Endothelial cell of umbilical vein (primary cell): ENCODE results near the gene SLC25A33. TPM values are rescaled to one million over a fixed set of nuclear protein-coding genes. Genes with fewer than 3 reads are reported as not detected.

Experiments
- BruUV-seq: library from RNA; stranded (reverse); fragments of 400-500 nt; replicated peaks from 2 replicates; lab custom pipeline; 2021; lab: Mats Ljungman, UMichigan
- CTCF ChIA-PET: fragments of 300-600, 350-600 bp; sonication (Branson Sonifier 250); formaldehyde crosslinking; loops from one replicate; lab custom pipeline; 2021; ENCODE audit warnings: antibody characterized with exemption, inconsistent platforms; lab: Charles Lee
- POLR2A ChIA-PET: fragments of 300-600, 350-600 bp; sonication (Branson Sonifier 250); formaldehyde crosslinking; loops from one replicate; lab custom pipeline; 2021; ENCODE audit warnings: antibody characterized with exemption, inconsistent platforms; lab: Charles Lee
- DNase-seq: peaks from one replicate; pipeline ENCODE4 v3.0.0-alpha.2; 2011; ENCODE audit warnings: low read depth, low spot score
- FAIRE-seq: peaks from 2 replicates; lab custom pipeline; 2011; peaks lifted over from hg19 to GRCh38; lab: Jason Lieb, UNC
- H2AFZ ChIP-seq: 2 replicates; pipeline ENCODE4 v1.6.0; 2012; ENCODE audit warnings: low read depth, low read length, control low read depth, inconsistent platforms
- H3K27ac ChIP-seq: 2 replicates; pipeline ENCODE4 v1.5.1; 2011; ENCODE audit warnings: low read depth, mild to moderate bottlenecking, control low read depth, low read length, moderate library complexity; ENCODE audit not compliant: insufficient read depth
- H3K27me3 ChIP-seq, 2 experiments: 2 replicates each; pipeline versions ENCODE4 v1.6.0 to v1.6.1; 2011; ENCODE audit warnings: low read length in 2 of 2, mixed read lengths in 1 of 2; ENCODE audit not compliant: control insufficient read depth in 2 of 2, insufficient read depth in 2 of 2
- H3K36me3 ChIP-seq, 2 experiments: 2 replicates in 1 of 2; 3 replicates in 1 of 2; pipeline ENCODE4 v1.5.1; 2011; ENCODE audit warnings: low read length in 2 of 2, mild to moderate bottlenecking in 1 of 2, moderate library complexity in 1 of 2; ENCODE audit not compliant: control insufficient read depth in 2 of 2, insufficient read depth in 2 of 2; ENCODE audit errors: extremely low read depth in 1 of 2
- H3K4me1 ChIP-seq: 3 replicates; pipeline ENCODE4 v1.5.1; 2011; ENCODE audit warnings: mild to moderate bottlenecking, low read length; ENCODE audit not compliant: control insufficient read depth, insufficient read depth; ENCODE audit errors: extremely low read depth
- H3K4me2 ChIP-seq: 2 replicates; pipeline ENCODE4 v1.6.1; 2011; ENCODE audit warnings: low read length, control low read depth, mixed read lengths; ENCODE audit not compliant: insufficient read depth
- H3K4me3 ChIP-seq, 3 experiments: fragments of 200-600 bp in 1 of 3; sonication (generic), shearing (Covaris generic) in 1 of 3; replicated peaks in 1 of 3; 2 replicates each; pipeline ENCODE4 v1.5.1; 2011 to 2016; ENCODE audit warnings: control low read depth in 3 of 3, low read length in 3 of 3, mild to moderate bottlenecking in 2 of 3, inconsistent platforms in 1 of 3, low read depth in 1 of 3, moderate library complexity in 1 of 3; ENCODE audit not compliant: insufficient read depth in 1 of 3
- H3K79me2 ChIP-seq: 2 replicates; pipeline ENCODE4 v1.6.0; 2012; ENCODE audit warnings: low read length, inconsistent platforms; ENCODE audit not compliant: control insufficient read depth, insufficient read depth
- H3K9ac ChIP-seq: replicated peaks from 2 replicates; pipeline ENCODE3; 2011; ENCODE audit warnings: low read length, control low read depth; ENCODE audit not compliant: insufficient read depth; ENCODE audit errors: extremely low read depth
- H3K9me1 ChIP-seq: replicated peaks from 3 replicates; pipeline ENCODE4 v1.6.0; 2011; ENCODE audit warnings: mild to moderate bottlenecking, low read length; ENCODE audit not compliant: control insufficient read depth, insufficient read depth; ENCODE audit errors: extremely low read depth
- H3K9me3 ChIP-seq: replicated peaks from 2 replicates; pipeline ENCODE4 v1.5.1; 2012; ENCODE audit warnings: low read length, inconsistent platforms; ENCODE audit not compliant: control insufficient read depth, insufficient read depth
- H4K20me1 ChIP-seq: replicated peaks from 2 replicates; pipeline ENCODE3; 2011; ENCODE audit warnings: mild to moderate bottlenecking, low read length; ENCODE audit not compliant: control insufficient read depth, insufficient read depth; ENCODE audit errors: extremely low read depth
- FOS ChIP-seq: IDR thresholded peaks from 2 replicates; pipeline ENCODE4 v1.6.1; 2011; ENCODE audit warnings: mild to moderate bottlenecking, low read length, moderate library complexity, borderline replicate concordance; ENCODE audit not compliant: insufficient read depth
- MYC ChIP-seq: IDR thresholded peaks from one replicate; pipeline ENCODE4 v1.6.1; 2011; ENCODE audit warnings: mild to moderate bottlenecking, low read depth, low read length
- POLR2A ChIP-seq: IDR thresholded peaks from 2 replicates; pipeline ENCODE4 v1.6.1; 2012; ENCODE audit warnings: low read depth, mild to moderate bottlenecking, control low read depth, low read length
- dilution Hi-C: fragments of 300-500 bp; cut with MboI; formaldehyde crosslinking; loops from one replicate; pipeline ENCODE4 v1.15.0; 2019; ENCODE audit warnings: low sequenced_read_pairs; ENCODE audit not compliant: extremely low pct_ligation_motif_present
- intact Hi-C: fragments of 100-400 bp; cut with micrococcal nuclease; formaldehyde crosslinking; loops from one replicate; pipeline ENCODE4 v1.10.0; 2022
- polyA plus RNA-seq, 4 experiments: library from polyadenylated mRNA; depleted of rRNA in 3 of 4; stranded (reverse) in 3 of 4; unstranded in 1 of 4; fragments of >200 nt; gene quantifications; 2 replicates each; pipeline versions ENCODE4 v1.2.1 to v1.2.3, GENCODE V29; 2011 to 2012; ENCODE audit warnings: missing spikeins in 1 of 4
- total RNA-seq: library from RNA; stranded (reverse); gene quantifications from 2 replicates; pipeline ENCODE4 v1.2.3, GENCODE V29; 2021
- TF ChIP-seq, protein P1 (sequence below): IDR thresholded peaks from 2 replicates; pipeline ENCODE4 v1.6.1; 2011; ENCODE audit not compliant: insufficient read depth, insufficient read length
- TF ChIP-seq, protein P2 (sequence below), 2 donors: IDR thresholded peaks; 1 replicate in 1 of 2; 2 replicates in 1 of 2; pipeline ENCODE4 v1.5.1; 2011; ENCODE audit warnings: low read length in 2 of 2, mild to moderate bottlenecking in 2 of 2, moderate library complexity in 2 of 2, control low read depth in 1 of 2, inconsistent platforms in 1 of 2, low read depth in 1 of 2; ENCODE audit not compliant: insufficient read depth in 1 of 2; ENCODE audit errors: extremely low read depth in 1 of 2

SLC25A33 gene
- total and polyA plus RNA-seq, 2 donors (not counting 3 experiments of a cell fraction or from before 2014, with no cell fraction given), result 3.8 to 6.6 TPM

DNA sequence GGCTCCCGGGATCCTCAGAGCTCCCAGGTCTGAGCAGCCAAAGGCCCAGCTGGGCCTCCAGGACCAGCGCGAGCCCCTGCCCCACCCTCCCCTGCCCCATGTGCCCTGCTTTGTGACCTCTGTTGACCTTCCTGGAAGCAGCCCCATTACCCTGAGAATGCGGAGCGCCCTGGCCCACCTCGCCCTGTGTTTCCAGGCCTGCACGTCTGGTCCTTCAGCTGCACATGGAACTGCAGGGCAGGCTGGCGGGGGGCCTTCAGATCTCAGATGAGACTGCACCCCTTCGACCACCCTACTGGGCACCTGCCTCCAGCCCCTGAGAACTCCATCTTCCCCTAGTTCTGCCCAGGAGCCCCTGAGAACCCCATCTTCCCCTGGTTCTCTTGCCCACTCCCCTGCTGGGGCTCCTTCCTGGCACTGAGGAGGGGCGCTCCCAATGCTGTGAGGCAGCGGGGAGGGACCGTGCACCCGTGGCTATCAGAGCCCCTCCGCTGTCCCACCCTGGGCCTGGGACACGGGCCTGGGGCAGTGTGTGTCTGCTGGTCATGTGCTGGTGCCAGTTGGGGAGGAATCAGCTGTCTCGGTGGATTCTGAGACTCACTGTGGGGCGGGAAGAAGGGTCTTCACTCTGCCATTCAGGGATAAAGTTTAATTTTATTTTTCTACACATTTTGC, 74.5 kb downstream of the SLC25A33 start:
- Histone ChIP-seq H3K27ac (no peak overlapping the region), H3K4me1 (no peaks in the 10 kb centered on the region), H3K9me1 (no peaks in the 10 kb centered on the region), H3K4me3 (no peak overlapping the region), H2AFZ (no peak overlapping the region), H3K4me2 (no peak overlapping the region), H3K9ac (no peak overlapping the region), H3K9me3 (no peaks in the 10 kb centered on the region), H3K79me2 (no peaks in the 10 kb centered on the region), H3K36me3 (peaks cover 0 to 19% of the 10 kb centered on the region in 2 experiments), H3K27me3 (no peaks in the 10 kb centered on the region), H4K20me1 (no peaks in the 10 kb centered on the region)
- intact Hi-C loops (no loop called here), dilution Hi-C loops (no loop called here)
- no TSS peak for BruUV-seq
- TF ChIP-seq, protein P1, sequence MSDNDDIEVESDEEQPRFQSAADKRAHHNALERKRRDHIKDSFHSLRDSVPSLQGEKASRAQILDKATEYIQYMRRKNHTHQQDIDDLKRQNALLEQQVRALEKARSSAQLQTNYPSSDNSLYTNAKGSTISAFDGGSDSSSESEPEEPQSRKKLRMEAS, result no peak
- no peak for TF ChIP-seq MYC
- no peak for DNase-seq
- POLR2A ChIA-PET, result interaction anchor here (1.2 kb wide), 1 partner anchor 10 kb away, joined by 5 read pairs; no protein-coding TSS in a partner anchor
- no peak for FAIRE-seq
- CTCF ChIA-PET, result interaction anchor here (1.1 to 3.2 kb wide), 3 partner anchors 10 to 255 kb away, joined by 3 to 12 read pairs (median 4); no protein-coding TSS in a partner anchor

DNA sequence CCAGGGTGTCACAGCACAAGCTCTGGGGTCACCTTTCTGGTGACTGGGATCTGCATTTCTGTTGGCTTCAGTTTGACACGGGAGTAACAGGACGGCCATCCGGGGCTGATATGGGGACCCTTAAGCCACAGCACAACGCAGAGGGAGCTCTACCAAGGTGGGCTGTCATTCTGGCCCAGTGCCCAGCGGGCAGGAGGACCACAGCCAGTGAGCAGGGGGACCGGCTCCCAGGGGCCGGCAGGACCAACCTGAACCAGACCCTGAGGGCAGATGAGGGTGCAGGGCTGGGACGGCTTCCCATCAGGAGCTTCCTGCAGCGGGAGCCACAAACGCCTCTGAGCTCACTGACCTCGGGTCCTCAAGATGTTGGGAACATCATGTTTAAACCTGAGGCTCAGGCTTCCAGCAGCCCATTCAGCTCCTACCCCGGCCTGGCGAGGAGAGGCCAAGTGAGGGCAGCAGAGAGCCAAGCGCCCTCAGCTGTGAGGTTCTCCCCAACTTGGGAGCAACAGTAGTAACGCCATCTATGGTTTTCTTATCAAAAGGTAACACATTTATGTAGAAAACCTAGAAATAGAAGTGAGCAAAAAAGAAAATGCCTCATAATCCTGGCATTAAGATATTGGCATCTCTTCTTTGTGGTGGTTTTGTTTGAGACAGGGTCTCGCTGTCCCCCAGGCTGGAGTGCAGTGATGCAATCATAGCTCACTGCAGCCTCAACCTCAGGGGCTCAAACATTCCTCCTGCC, 76.2 kb downstream of the SLC25A33 start:
- H3K9me1 ChIP-seq, result no peaks in the 10 kb centered on the region
- no peaks in the 10 kb centered on the region for H3K4me1 ChIP-seq
- peaks cover 0 to 12% of the 10 kb centered on the region in 2 experiments for H3K36me3 ChIP-seq
- no peak overlapping the region for H3K4me3 ChIP-seq
- H2AFZ ChIP-seq, result no peak overlapping the region
- ChIA-PET CTCF (interaction anchor here (0.6 to 3.4 kb wide), 24 partner anchors 8 to 335 kb away, joined by 3 to 19 read pairs (median 4); partner anchors contain the start of gene TMEM201), POLR2A (no interaction called here)
- H3K27ac ChIP-seq, result no peak overlapping the region
- dilution Hi-C loops, result no loop called here
- H3K9me3 ChIP-seq, result no peaks in the 10 kb centered on the region
- no peak overlapping the region for H3K9ac ChIP-seq
- TF ChIP-seq POLR2A (no peak), FOS (no peak)
- TF ChIP-seq, protein P2, sequence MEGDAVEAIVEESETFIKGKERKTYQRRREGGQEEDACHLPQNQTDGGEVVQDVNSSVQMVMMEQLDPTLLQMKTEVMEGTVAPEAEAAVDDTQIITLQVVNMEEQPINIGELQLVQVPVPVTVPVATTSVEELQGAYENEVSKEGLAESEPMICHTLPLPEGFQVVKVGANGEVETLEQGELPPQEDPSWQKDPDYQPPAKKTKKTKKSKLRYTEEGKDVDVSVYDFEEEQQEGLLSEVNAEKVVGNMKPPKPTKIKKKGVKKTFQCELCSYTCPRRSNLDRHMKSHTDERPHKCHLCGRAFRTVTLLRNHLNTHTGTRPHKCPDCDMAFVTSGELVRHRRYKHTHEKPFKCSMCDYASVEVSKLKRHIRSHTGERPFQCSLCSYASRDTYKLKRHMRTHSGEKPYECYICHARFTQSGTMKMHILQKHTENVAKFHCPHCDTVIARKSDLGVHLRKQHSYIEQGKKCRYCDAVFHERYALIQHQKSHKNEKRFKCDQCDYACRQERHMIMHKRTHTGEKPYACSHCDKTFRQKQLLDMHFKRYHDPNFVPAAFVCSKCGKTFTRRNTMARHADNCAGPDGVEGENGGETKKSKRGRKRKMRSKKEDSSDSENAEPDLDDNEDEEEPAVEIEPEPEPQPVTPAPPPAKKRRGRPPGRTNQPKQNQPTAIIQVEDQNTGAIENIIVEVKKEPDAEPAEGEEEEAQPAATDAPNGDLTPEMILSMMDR (IDR thresholded peaks at IDR 0.05; ENCODE audit: extremely low read depth in 1 of 2, insufficient read depth in 1 of 2, low read depth in 1 of 2, low read length in 2 of 2), result peak; percentile 58 to 80
- TF ChIP-seq, protein P1, result no peak
- DNase-seq (peak; percentile 36), FAIRE-seq (peak; percentile 58)
- H3K79me2 ChIP-seq, result no peaks in the 10 kb centered on the region
- intact Hi-C loops, result loop anchor here (1.0 kb wide), 1 partner anchor 27 kb away; the partner anchor contains the start of gene TMEM201
- H3K4me2 ChIP-seq, result no peak overlapping the region
- no peaks in the 10 kb centered on the region for H4K20me1 ChIP-seq
- no TSS peak for BruUV-seq
- H3K27me3 ChIP-seq, result no peaks in the 10 kb centered on the region
